ENCODE results near the gene UBE2M. TPM values are rescaled to one million over a fixed set of nuclear protein-coding genes. Genes with fewer than 3 reads are reported as not detected.
A peak's percentile ranks its signal among the peaks of the same experiment; 100 is the strongest.

The UBE2M gene
- total RNA-seq, 2 donors from 2014 or later: 17.1 to 18.9 TPM

DNA sequence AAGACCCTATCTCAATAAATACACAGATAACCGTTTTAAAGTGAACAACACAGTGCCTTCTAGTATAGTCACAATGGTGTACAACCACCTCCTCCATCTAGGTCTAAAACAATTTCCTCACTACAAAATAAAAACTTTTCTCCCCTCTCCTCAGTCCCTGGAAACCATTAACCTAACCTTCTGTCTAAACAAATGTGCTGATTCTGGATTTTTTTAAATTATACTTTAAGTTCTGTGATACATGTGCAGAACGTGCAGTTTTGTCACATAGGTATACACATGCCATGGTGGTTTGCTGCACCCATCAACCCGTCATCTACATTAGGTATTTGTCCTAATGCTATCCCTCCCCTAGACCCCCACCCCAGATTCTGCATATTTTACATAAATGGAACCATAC, 29.0 kb downstream of the UBE2M start:
- H3K27me3 ChIP-seq (replicated peaks; ENCODE audit: insufficient read depth): no peaks in the 10 kb centered on the region
- H3K36me3 ChIP-seq: no peaks in the 10 kb centered on the region
- DNase-seq (ENCODE audit: low spot score) (no peak), ATAC-seq (ENCODE audit: insufficient number of reproducible peaks, low FRiP score, low read depth) (no peak)
- TF ChIP-seq, protein P1, sequence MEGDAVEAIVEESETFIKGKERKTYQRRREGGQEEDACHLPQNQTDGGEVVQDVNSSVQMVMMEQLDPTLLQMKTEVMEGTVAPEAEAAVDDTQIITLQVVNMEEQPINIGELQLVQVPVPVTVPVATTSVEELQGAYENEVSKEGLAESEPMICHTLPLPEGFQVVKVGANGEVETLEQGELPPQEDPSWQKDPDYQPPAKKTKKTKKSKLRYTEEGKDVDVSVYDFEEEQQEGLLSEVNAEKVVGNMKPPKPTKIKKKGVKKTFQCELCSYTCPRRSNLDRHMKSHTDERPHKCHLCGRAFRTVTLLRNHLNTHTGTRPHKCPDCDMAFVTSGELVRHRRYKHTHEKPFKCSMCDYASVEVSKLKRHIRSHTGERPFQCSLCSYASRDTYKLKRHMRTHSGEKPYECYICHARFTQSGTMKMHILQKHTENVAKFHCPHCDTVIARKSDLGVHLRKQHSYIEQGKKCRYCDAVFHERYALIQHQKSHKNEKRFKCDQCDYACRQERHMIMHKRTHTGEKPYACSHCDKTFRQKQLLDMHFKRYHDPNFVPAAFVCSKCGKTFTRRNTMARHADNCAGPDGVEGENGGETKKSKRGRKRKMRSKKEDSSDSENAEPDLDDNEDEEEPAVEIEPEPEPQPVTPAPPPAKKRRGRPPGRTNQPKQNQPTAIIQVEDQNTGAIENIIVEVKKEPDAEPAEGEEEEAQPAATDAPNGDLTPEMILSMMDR (IDR thresholded peaks at IDR 0.05): no peak
- H3K9me3 ChIP-seq: no peaks in the 10 kb centered on the region
- H3K4me1 ChIP-seq (ENCODE audit: control insufficient read depth in 1 of 2, low read depth in 2 of 2): no peaks in the 10 kb centered on the region
- no peak overlapping the region for H3K27ac ChIP-seq
- H3K4me3 ChIP-seq: no peak overlapping the region

DNA sequence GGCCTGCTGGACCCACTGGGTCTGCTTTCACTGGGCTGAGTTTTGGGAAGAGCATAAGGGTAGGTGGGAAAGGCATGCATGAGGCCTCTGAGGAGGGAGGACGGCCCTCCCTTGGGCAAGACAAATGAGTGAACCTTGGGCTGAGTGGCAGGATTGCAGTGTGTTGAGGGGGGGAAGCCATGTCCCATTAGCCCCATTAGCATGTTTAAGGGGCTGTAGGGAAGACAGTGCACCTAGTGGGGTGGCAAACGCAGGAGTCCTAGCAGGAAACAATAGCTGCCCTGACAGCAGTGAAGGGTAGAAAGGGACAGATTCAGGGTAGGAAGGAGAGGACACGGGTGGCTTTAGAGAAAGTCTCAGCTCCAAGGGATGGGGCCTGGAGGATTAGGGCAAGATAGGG, 35.7 kb downstream of the UBE2M start:
- no peak overlapping the region for H3K4me3 ChIP-seq

DNA sequence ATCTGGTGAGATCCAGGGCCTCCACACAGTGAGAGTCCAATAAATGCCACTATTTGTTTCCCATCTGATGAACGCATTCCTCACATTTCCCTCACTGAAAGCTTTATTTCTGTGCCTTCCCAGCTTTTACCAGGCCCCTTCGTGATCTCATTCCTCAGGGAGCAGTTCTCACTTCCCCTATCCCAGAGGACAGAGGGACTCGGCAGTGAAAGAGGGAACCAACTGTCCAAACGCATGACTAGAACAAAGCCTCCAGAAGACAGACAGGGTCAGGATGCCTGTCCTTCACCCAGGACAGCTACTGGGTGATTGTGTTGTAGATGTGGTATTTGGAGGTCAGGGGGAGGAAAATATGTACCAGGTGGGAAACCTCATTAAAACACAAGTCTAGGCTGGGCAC, 36.8 kb downstream of the UBE2M start:
- Histone ChIP-seq H3K4me1 (ENCODE audit: control insufficient read depth in 1 of 2, low read depth in 2 of 2) (peaks cover 13 to 23% of the 10 kb centered on the region in 2 donors), H3K4me3 (no peak overlapping the region), H3K9me3 (no peaks in the 10 kb centered on the region), H3K36me3 (peaks cover 9% of the 10 kb centered on the region), H3K27me3 (replicated peaks; ENCODE audit: insufficient read depth) (no peaks in the 10 kb centered on the region), H3K27ac (peak overlapping the region in 1 of 2 donors; percentile 27)
- TF ChIP-seq, protein P1 (IDR thresholded peaks at IDR 0.05): no peak
- no peak for DNase-seq (ENCODE audit: low spot score)
- no peak for ATAC-seq (ENCODE audit: insufficient number of reproducible peaks, low FRiP score, low read depth)

More for the DNA sequence above, 35.7 kb downstream of the UBE2M start:
- H3K36me3 ChIP-seq: no peaks in the 10 kb centered on the region
- H3K9me3 ChIP-seq: no peaks in the 10 kb centered on the region
- ATAC-seq (ENCODE audit: insufficient number of reproducible peaks, low FRiP score, low read depth): no peak
- no peak overlapping the region for H3K27ac ChIP-seq
- DNase-seq (ENCODE audit: low spot score): no peak
- TF ChIP-seq, protein P1 (IDR thresholded peaks at IDR 0.05): no peak
- peaks cover 8 to 20% of the 10 kb centered on the region in 2 donors for H3K4me1 ChIP-seq (ENCODE audit: control insufficient read depth in 1 of 2, low read depth in 2 of 2)
- H3K27me3 ChIP-seq (replicated peaks; ENCODE audit: insufficient read depth): no peaks in the 10 kb centered on the region

DNA sequence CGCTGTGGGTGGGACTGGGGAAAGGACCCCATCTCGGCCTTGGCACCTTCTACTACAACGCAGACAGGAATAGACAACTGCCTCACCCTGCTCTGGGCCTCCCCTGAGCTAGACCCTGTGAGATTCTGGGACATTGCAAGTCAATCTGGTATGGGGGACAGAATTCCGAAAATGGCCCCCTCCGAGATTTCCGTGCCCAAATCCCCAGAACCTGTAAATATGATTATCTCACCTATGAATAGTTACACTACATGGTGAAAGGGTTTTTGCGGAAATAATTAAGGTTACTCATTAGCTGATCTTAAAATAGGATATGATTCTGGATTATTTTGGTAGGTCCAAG, 38.2 kb downstream of the UBE2M start:
- H3K27ac ChIP-seq: peak overlapping the region; percentile 94 to 98
- DNase-seq (ENCODE audit: low spot score) (no peak), ATAC-seq (ENCODE audit: insufficient number of reproducible peaks, low FRiP score, low read depth) (no peak)
- H3K36me3 ChIP-seq: peaks cover 21% of the 10 kb centered on the region
- no peaks in the 10 kb centered on the region for H3K9me3 ChIP-seq
- peaks cover 13 to 28% of the 10 kb centered on the region in 2 donors for H3K4me1 ChIP-seq (ENCODE audit: control insufficient read depth in 1 of 2, low read depth in 2 of 2)
- no peaks in the 10 kb centered on the region for H3K27me3 ChIP-seq (replicated peaks; ENCODE audit: insufficient read depth)
- H3K4me3 ChIP-seq: peak overlapping the region; percentile 97
- TF ChIP-seq, protein P1 (IDR thresholded peaks at IDR 0.05): no peak

DNA sequence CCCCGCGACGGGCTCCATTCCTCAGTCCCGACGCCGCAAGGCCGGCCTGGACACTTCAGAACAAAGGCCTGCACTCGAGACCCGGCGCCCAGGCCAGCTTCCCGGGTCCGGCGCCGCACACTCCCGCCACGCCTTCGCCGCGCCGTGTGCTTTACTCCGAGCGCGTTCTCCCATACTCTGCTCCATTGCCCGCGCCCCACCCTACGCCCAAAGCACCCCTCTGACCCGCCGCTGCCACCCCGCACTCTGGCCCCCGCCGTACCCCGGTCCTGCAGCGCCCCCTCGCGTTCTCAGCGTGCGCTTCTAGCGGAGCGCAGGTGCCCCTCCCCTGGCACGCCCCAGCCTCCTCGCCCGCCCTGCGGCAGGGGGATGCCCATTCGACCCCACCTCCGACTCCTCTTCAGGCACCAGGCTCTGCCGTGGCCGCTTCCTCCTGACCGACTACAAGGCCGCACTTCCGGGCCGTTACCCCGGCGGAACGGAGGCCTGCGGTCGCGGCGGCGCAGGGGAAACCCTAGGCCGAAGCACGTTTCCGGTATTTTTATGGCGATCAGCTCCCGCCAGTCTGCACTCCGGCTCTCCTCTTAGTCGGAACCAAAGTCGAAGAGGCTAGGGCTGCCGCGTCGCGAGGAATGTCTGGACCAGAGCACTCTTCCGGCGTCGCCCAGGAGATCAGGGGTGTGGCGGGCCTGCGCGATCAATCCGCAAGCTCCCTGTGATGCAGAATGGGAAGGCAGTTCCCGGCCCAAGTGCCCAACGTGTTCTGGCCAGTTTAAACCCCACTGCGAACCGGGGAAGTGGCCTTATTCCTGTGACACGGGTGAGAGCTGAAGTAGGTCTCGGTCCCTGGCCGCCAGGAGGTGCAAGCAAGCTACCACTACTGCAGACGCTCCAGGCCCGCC, 38.8 kb downstream of the UBE2M start, which contains the start of gene ZBTB45:
Gene ZBTB45 (minus strand): TSS at position 456 of the 902 bp plus-strand sequence. CDS start 2,137 bp downstream, outside the sequence.
- Histone ChIP-seq H3K4me3 (peak within 1 kb of the TSS; percentile 97), H3K36me3 (peaks cover 21% of the 10 kb centered on the region), H3K9me3 (no peaks in the 10 kb centered on the region), H3K27ac (peak within 1 kb of the TSS; percentile 94 to 98), H3K4me1 (ENCODE audit: control insufficient read depth in 1 of 2, low read depth in 2 of 2) (peaks cover 13 to 29% of the 10 kb centered on the region in 2 donors), H3K27me3 (replicated peaks; ENCODE audit: insufficient read depth) (no peaks in the 10 kb centered on the region)
- TF ChIP-seq, protein P1 (IDR thresholded peaks at IDR 0.05): peak; percentile 63
- ATAC-seq (ENCODE audit: insufficient number of reproducible peaks, low FRiP score, low read depth) (peak; percentile 93), DNase-seq (ENCODE audit: low spot score) (peak; percentile 63)
